Ascending aorta (tissue), 2 donors: ENCODE results near the gene ERVK3-1. TPM values are rescaled to one million over a fixed set of nuclear protein-coding genes. Genes with fewer than 3 reads are reported as not detected.
"Not testable (repeated sequence)": the region's sequence is repeated elsewhere in the genome, so short reads cannot be mapped to it uniquely, and the experiment has no call there.

Experiments
- DNase-seq, 2 donors: peaks; one replicate each; pipeline ENCODE4 v3.0.0-alpha.2; 2019; ENCODE audit warnings: low spot score in 2 of 2
- H3K27ac ChIP-seq, 2 donors: fragments of 200-600 bp; sonication (generic); one replicate each; pipeline ENCODE4 v1.5.1; 2016 to 2017; ENCODE audit warnings: mild to moderate bottlenecking in 1 of 2
- H3K27me3 ChIP-seq: fragments of 200-600 bp; sonication (generic); one replicate; pipeline ENCODE4 v1.5.1; 2017
- H3K36me3 ChIP-seq, 2 donors: fragments of 200-600 bp; sonication (generic); one replicate each; pipeline ENCODE4 v1.5.1; 2016
- H3K4me1 ChIP-seq, 2 donors: fragments of 200-600 bp; sonication (generic); one replicate each; pipeline ENCODE4 v1.5.1; 2016 to 2017; ENCODE audit warnings: mild to moderate bottlenecking in 1 of 2
- H3K4me3 ChIP-seq, 2 donors: fragments of 200-600 bp; sonication (generic); one replicate each; pipeline ENCODE4 v1.5.1; 2016 to 2017; ENCODE audit warnings: mild to moderate bottlenecking in 1 of 2
- H3K9me3 ChIP-seq, 2 donors: fragments of 200-600 bp; sonication (generic); one replicate each; pipeline ENCODE4 v1.5.1; 2016
- CTCF ChIP-seq, 3 experiments: fragments of 200-600 bp in 2 of 3; fragments of 450-650 bp in 1 of 3; sonication (generic) in 2 of 3; IDR thresholded peaks; one replicate each; pipeline ENCODE4 v1.5.1; 2016 to 2019; ENCODE audit warnings: antibody characterized with exemption in 3 of 3, mild to moderate bottlenecking in 1 of 3, moderate library complexity in 1 of 3
- intact Hi-C: fragments of 100-400 bp; cut with DNase I; formaldehyde crosslinking; loops from one replicate; pipeline ENCODE4 v1.15.1; 2023
- total RNA-seq: library from RNA; depleted of rRNA; stranded (reverse); fragments of >200 nt; gene quantifications from one replicate; pipeline ENCODE4 v1.1.0, GENCODE V29; 2016

Gene ERVK3-1
- total RNA-seq, 1 donor from 2014 or later, result 35.0 TPM

- intact Hi-C loops, result loop anchor here (1.0 to 10.0 kb wide), 7 partner anchors 23 to 1462 kb away; partner anchors contain the start of genes PEG3, ZIM2, ZNF274 and ZNF497
- TF ChIP-seq CTCF (IDR thresholded peaks at IDR 0.05), result no peak
- peaks cover 0 to 7% of the 10 kb centered on the region in 2 donors for H3K4me1 ChIP-seq
- peaks cover 4 to 39% of the 10 kb centered on the region in 2 donors for H3K9me3 ChIP-seq
- DNase-seq, result no peak
- H3K27me3 ChIP-seq, result no peaks in the 10 kb centered on the region
- peak overlapping the region; percentile 77 to 87 for H3K4me3 ChIP-seq
- peak overlapping the region; percentile 84 to 91 for H3K27ac ChIP-seq
- H3K36me3 ChIP-seq, result peaks cover 3 to 49% of the 10 kb centered on the region in 2 donors
These were observed 471 bp upstream of the ERVK3-1 start for GRCh38 chr19:58304748-58305064.

- DNase-seq, result no peak
- Histone ChIP-seq H3K4me3 (peak overlapping the region; percentile 77 to 87), H3K27ac (peak overlapping the region; percentile 84 to 91), H3K36me3 (peaks cover 0 to 41% of the 10 kb centered on the region in 2 donors), H3K4me1 (peaks cover 0 to 7% of the 10 kb centered on the region in 2 donors), H3K27me3 (no peaks in the 10 kb centered on the region), H3K9me3 (peaks cover 0 to 28% of the 10 kb centered on the region in 2 donors)
- intact Hi-C loops, result loop anchor here (1.0 to 10.0 kb wide), 7 partner anchors 21 to 1464 kb away; partner anchors contain the start of genes PEG3, ZIM2, ZNF274 and ZNF497
- TF ChIP-seq CTCF (IDR thresholded peaks at IDR 0.05), result no peak
These were observed 751 bp downstream of the ERVK3-1 start for GRCh38 chr19:58305932-58306323.

DNA sequence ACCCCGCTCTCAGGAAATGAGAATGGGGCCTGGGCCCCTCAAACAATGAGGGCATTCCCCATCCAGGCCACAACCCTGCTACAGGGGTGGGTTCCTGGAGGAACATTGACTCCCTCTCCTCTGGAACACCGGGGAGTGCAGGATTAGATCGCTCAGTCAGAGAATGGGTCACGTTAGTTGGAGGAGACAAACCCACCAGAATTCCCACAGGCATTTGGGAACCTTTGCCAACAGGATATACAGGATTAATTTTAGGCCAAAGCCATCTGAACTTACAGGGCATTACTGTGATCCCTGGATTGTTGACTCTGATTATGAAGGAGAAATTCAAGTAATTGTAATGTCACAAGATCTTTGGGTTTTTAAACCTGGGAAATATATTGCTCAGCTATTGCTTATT is 2.6 kb downstream of the ERVK3-1 start:
- H3K9me3 ChIP-seq, result peaks cover 0 to 13% of the 10 kb centered on the region in 2 donors
- H3K27ac ChIP-seq, result no peak overlapping the region
- H3K36me3 ChIP-seq, result peaks cover 8 to 52% of the 10 kb centered on the region in 2 donors
- no peak for TF ChIP-seq CTCF (IDR thresholded peaks at IDR 0.05)
- H3K4me1 ChIP-seq, result peaks cover 0 to 7% of the 10 kb centered on the region in 2 donors
- intact Hi-C loops, result loop anchor here (5.0 to 10.0 kb wide), 2 partner anchors 123 to 1465 kb away; partner anchors contain the start of genes PEG3, ZIM2 and ZNF274
- H3K4me3 ChIP-seq, result no peak overlapping the region
- no peak for DNase-seq
- no peaks in the 10 kb centered on the region for H3K27me3 ChIP-seq

DNA sequence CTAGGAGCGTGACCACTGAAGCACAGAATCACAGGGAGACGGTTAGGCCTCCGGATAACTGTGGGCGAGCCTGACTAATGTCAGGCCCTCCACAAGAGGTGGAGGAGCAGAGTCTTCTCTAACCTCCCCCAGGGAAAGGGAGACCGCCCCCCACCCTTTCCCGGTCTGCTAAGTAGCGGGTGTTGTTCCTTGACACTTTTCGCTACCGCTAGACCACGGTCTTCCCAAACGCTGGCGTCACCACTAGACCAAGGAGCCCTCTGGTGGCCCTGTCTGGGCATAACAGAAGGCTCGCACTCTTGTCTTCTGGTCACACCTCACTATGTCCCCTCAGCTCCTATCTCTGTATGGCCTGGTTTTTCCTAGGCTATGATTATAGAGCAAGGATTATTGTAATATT is 5.5 kb downstream of the ERVK3-1 start:
- H3K9me3 ChIP-seq, H3K27me3 ChIP-seq, H3K27ac ChIP-seq, intact Hi-C loops, H3K4me1 ChIP-seq, DNase-seq, H3K4me3 ChIP-seq: not testable (repeated sequence)
- peak in 2 of 3 experiments; percentile 23 to 45 for TF ChIP-seq CTCF (IDR thresholded peaks at IDR 0.05)
- H3K36me3 ChIP-seq, result peaks cover 33 to 81% of the 10 kb centered on the region in 2 donors

- no peaks in the 10 kb centered on the region for H3K4me1 ChIP-seq
- no peaks in the 10 kb centered on the region for H3K27me3 ChIP-seq
- TF ChIP-seq CTCF (IDR thresholded peaks at IDR 0.05), result no peak
- no peak overlapping the region for H3K4me3 ChIP-seq
- H3K9me3 ChIP-seq, result peaks cover 0 to 8% of the 10 kb centered on the region in 2 donors
- peaks cover 35 to 88% of the 10 kb centered on the region in 2 donors for H3K36me3 ChIP-seq
- intact Hi-C loops, result no loop called here
- no peak overlapping the region for H3K27ac ChIP-seq
- DNase-seq, result no peak
These were observed 6.2 kb downstream of the ERVK3-1 start for GRCh38 chr19:58311345-58311865.
